Stimulated activated CD8-positive, alpha-beta memory T cell treated with anti-CD3 and anti-CD28 coated beads, Interleukin-7, amount 100 ng/mL, for 1 hour (primary cell): ENCODE measurements around the gene NYAP1.
"Not testable (repeated sequence)": the region's sequence is repeated elsewhere in the genome, so short reads cannot be mapped to it uniquely, and the experiment has no call there.

ENCODE experiments used
- DNase-seq, 2 donors: peaks; one replicate each; pipeline ENCODE4 v3.0.0-alpha.2; 2020; ENCODE audit warnings: low read depth in 2 of 2

The NYAP1 gene

GRCh38 chr7:100513212-100513810 is 29.6 kb downstream of the NYAP1 start:
- no peak for DNase-seq

GRCh38 chr7:100515072-100515532 is 31.4 kb downstream of the NYAP1 start:
- no peak for DNase-seq

- peak in 1 of 2 donors; percentile 21 for DNase-seq
These were observed 32.5 kb downstream of the NYAP1 start for GRCh38 chr7:100516135-100516812.

GRCh38 chr7:100517305-100517704 is 33.6 kb downstream of the NYAP1 start:
- DNase-seq: no peak

- no peak for DNase-seq
These were observed 35.9 kb downstream of the NYAP1 start for GRCh38 chr7:100519580-100519979.

- DNase-seq: no peak
These were observed 36.4 kb downstream of the NYAP1 start for GRCh38 chr7:100520138-100520537.

GRCh38 chr7:100521076-100521475 is 37.3 kb downstream of the NYAP1 start:
- no peak for DNase-seq

- not testable (repeated sequence) for DNase-seq
These were observed 38.3 kb downstream of the NYAP1 start for GRCh38 chr7:100521909-100522593.

GRCh38 chr7:100523192-100523591 is 39.5 kb downstream of the NYAP1 start:
- DNase-seq: not testable (repeated sequence)

- DNase-seq: not testable (repeated sequence)
These were observed 44.6 kb downstream of the NYAP1 start for GRCh38 chr7:100528108-100528866.

- no peak for DNase-seq
These were observed 48.7 kb downstream of the NYAP1 start for GRCh38 chr7:100532165-100533022.

GRCh38 chr7:100535982-100536381 is 52.3 kb downstream of the NYAP1 start:
- not testable (repeated sequence) for DNase-seq

- DNase-seq: not testable (repeated sequence)
These were observed 53.0 kb downstream of the NYAP1 start for GRCh38 chr7:100536695-100537094.

GRCh38 chr7:100538348-100538653 is 54.6 kb downstream of the NYAP1 start:
- DNase-seq: no peak

- peak; percentile 99 to 100 for DNase-seq
These were observed 55.1 kb downstream of the NYAP1 start, which contains the start of gene AGFG2 for GRCh38 chr7:100538654-100539435. TSS of gene AGFG2 (plus strand) at chr7:100539203. CDS start at chr7:100539347, 144 bp downstream.

- DNase-seq: no peak
These were observed 55.8 kb downstream of the NYAP1 start for GRCh38 chr7:100539436-100540006.

- DNase-seq: no peak
These were observed 56.5 kb downstream of the NYAP1 start for GRCh38 chr7:100540073-100540723.

GRCh38 chr7:100541309-100541708 is 57.6 kb downstream of the NYAP1 start:
- DNase-seq: not testable (repeated sequence)

- DNase-seq: no peak
These were observed 59.9 kb downstream of the NYAP1 start for GRCh38 chr7:100543586-100543985.
